H9 (cell line): ENCODE data around the gene NLRP9. TPM values are rescaled to one million over a fixed set of nuclear protein-coding genes. Genes with fewer than 3 reads are reported as not detected.

Experiments
- DNase-seq: peaks from one replicate; pipeline ENCODE4 v3.0.0-alpha.2; 2017
- H2AFZ ChIP-seq: one replicate; pipeline ENCODE4 v1.6.1; 2013; ENCODE audit warnings: mild to moderate bottlenecking, low read length, control low read depth, moderate library complexity
- H2AK5ac ChIP-seq: 2 replicates; pipeline ENCODE4 v1.6.1; 2013; ENCODE audit warnings: low read length, control low read depth, mixed read lengths; ENCODE audit not compliant: insufficient read length
- H2BK120ac ChIP-seq: one replicate; pipeline ENCODE4 v1.6.1; 2013; ENCODE audit warnings: low read depth, mild to moderate bottlenecking, low read length, control low read depth, inconsistent platforms; ENCODE audit not compliant: poor library complexity, severe bottlenecking
- H2BK12ac ChIP-seq: 2 replicates; pipeline ENCODE4 v1.6.1; 2013; ENCODE audit warnings: low read length, control low read depth, mixed read lengths, low read depth; ENCODE audit not compliant: insufficient read length
- H2BK15ac ChIP-seq: 2 replicates; pipeline ENCODE4 v1.6.1; 2013; ENCODE audit warnings: low read depth, low read length, control low read depth
- H2BK20ac ChIP-seq: one replicate; pipeline ENCODE4 v1.6.1; 2013; ENCODE audit warnings: low read depth, mild to moderate bottlenecking, low read length, control low read depth, inconsistent platforms; ENCODE audit not compliant: poor library complexity, severe bottlenecking
- H2BK5ac ChIP-seq: 2 replicates; pipeline ENCODE4 v1.6.1; 2013; ENCODE audit warnings: low read length, control low read depth, mixed read lengths; ENCODE audit not compliant: insufficient read length
- H3K14ac ChIP-seq: 2 replicates; pipeline ENCODE4 v1.6.1; 2013; ENCODE audit warnings: low read length, control low read depth; ENCODE audit not compliant: insufficient read depth
- H3K18ac ChIP-seq: 2 replicates; pipeline ENCODE4 v1.6.1; 2013; ENCODE audit warnings: low read depth, mild to moderate bottlenecking, mixed read lengths, low read length, control low read depth; ENCODE audit not compliant: insufficient read length
- H3K23ac ChIP-seq: 2 replicates; pipeline ENCODE4 v1.6.1; 2013; ENCODE audit warnings: low read length, control low read depth, mixed read lengths, low read depth; ENCODE audit not compliant: insufficient read length
- H3K23me2 ChIP-seq: 2 replicates; pipeline ENCODE4 v1.6.1; 2013; ENCODE audit warnings: low read depth, mild to moderate bottlenecking, mixed read lengths, low read length, control low read depth; ENCODE audit not compliant: insufficient read length, poor library complexity, severe bottlenecking
- H3K27ac ChIP-seq: 2 replicates; pipeline ENCODE4 v1.5.1; 2013; ENCODE audit warnings: low read length, control low read depth, mixed read lengths, low read depth; ENCODE audit not compliant: insufficient read length
- H3K27me3 ChIP-seq: 2 replicates; pipeline ENCODE4 v1.6.1; 2013; ENCODE audit warnings: low read length, control low read depth, inconsistent platforms; ENCODE audit not compliant: insufficient read depth
- H3K4ac ChIP-seq: 2 replicates; pipeline ENCODE4 v1.6.1; 2013; ENCODE audit warnings: low read depth, mild to moderate bottlenecking, control low read depth, inconsistent platforms, low read length, moderate library complexity
- H3K4me1 ChIP-seq: 2 replicates; pipeline ENCODE4 v1.6.1; 2013; ENCODE audit warnings: low read length, control low read depth, inconsistent platforms; ENCODE audit not compliant: insufficient read depth
- H3K4me2 ChIP-seq: 2 replicates; pipeline ENCODE4 v1.6.1; 2013; ENCODE audit warnings: low read length, control low read depth, mixed read lengths; ENCODE audit not compliant: insufficient read length, insufficient read depth
- H3K56ac ChIP-seq: 2 replicates; pipeline ENCODE4 v1.6.1; 2013; ENCODE audit warnings: low read depth, mild to moderate bottlenecking, mixed read lengths, low read length, control low read depth; ENCODE audit not compliant: insufficient read length
- H3K79me1 ChIP-seq: 2 replicates; pipeline ENCODE4 v1.6.1; 2013; ENCODE audit warnings: low read depth, mild to moderate bottlenecking, moderate library complexity, low read length, control low read depth, inconsistent platforms; ENCODE audit not compliant: insufficient read depth, poor library complexity, severe bottlenecking
- H3K79me2 ChIP-seq: 2 replicates; pipeline ENCODE4 v1.6.1; 2013; ENCODE audit warnings: low read length, control low read depth, inconsistent platforms; ENCODE audit not compliant: insufficient read depth
- H3K9ac ChIP-seq: 2 replicates; pipeline ENCODE4 v1.6.1; 2013; ENCODE audit warnings: low read length, control low read depth, mixed read lengths; ENCODE audit not compliant: insufficient read length; ENCODE audit errors: extremely low read depth
- H3K9me3 ChIP-seq: one replicate; pipeline ENCODE4 v1.6.1; 2013; ENCODE audit warnings: low read depth, low read length, inconsistent platforms; ENCODE audit not compliant: control insufficient read depth
- H3T11ph ChIP-seq: one replicate; pipeline ENCODE4 v1.6.1; 2013; ENCODE audit warnings: mild to moderate bottlenecking, low read length, control low read depth, inconsistent platforms
- H4K20me1 ChIP-seq: one replicate; pipeline ENCODE4 v1.6.1; 2013; ENCODE audit not compliant: control insufficient read depth, insufficient read length, insufficient read depth
- H4K5ac ChIP-seq: 2 replicates; pipeline ENCODE4 v1.6.1; 2013; ENCODE audit warnings: low read depth, mild to moderate bottlenecking, mixed read lengths, low read length, control low read depth; ENCODE audit not compliant: insufficient read length
- H4K8ac ChIP-seq: replicated peaks from 2 replicates; pipeline ENCODE4 v1.6.1; 2013; ENCODE audit warnings: low read length, control low read depth, mixed read lengths, low read depth; ENCODE audit not compliant: insufficient read length
- H4K91ac ChIP-seq: 2 replicates; pipeline ENCODE4 v1.6.1; 2013; ENCODE audit warnings: low read depth, mild to moderate bottlenecking, moderate library complexity, mixed read lengths, low read length, control low read depth; ENCODE audit not compliant: insufficient read length
- H3K27ac Mint-ChIP-seq, 3 experiments: 2 replicates in 2 of 3; 3 replicates in 1 of 3; pipeline ENCODE4 v1.8.0; 2020 to 2021; ENCODE audit warnings: mixed read lengths in 3 of 3, mild to moderate bottlenecking in 1 of 3, moderate library complexity in 1 of 3
- H3K27me3 Mint-ChIP-seq: 2 replicates; pipeline ENCODE4 v1.8.0; 2021; ENCODE audit warnings: low read depth, mild to moderate bottlenecking, moderate library complexity, mixed read lengths
- H3K36me3 Mint-ChIP-seq, 3 experiments: 2 replicates in 2 of 3; 3 replicates in 1 of 3; pipeline ENCODE4 v1.8.0; 2020 to 2021; ENCODE audit warnings: low read depth in 3 of 3, mixed read lengths in 3 of 3; ENCODE audit not compliant: insufficient read depth in 1 of 3
- H3K4me1 Mint-ChIP-seq, 2 experiments: 2 replicates each; pipeline ENCODE4 v1.8.0; 2020; ENCODE audit warnings: mixed read lengths in 2 of 2
- H3K4me3 Mint-ChIP-seq, 2 experiments: 2 replicates in 1 of 2; 3 replicates in 1 of 2; pipeline ENCODE4 v1.8.0; 2020 to 2021; ENCODE audit warnings: mild to moderate bottlenecking in 2 of 2, mixed read lengths in 2 of 2, moderate library complexity in 1 of 2
- H3K9me3 Mint-ChIP-seq, 2 experiments: 2 replicates in 1 of 2; 3 replicates in 1 of 2; pipeline ENCODE4 v1.8.0; 2020; ENCODE audit warnings: mild to moderate bottlenecking in 2 of 2, mixed read lengths in 2 of 2, moderate library complexity in 1 of 2
- CTCF ChIP-seq: fragments of 200-600 bp; sonication (generic); conservative IDR thresholded peaks from 3 replicates; pipeline ENCODE4 v1.8.0; 2021; ENCODE audit warnings: antibody characterized with exemption, mild to moderate bottlenecking
- WGBS: extraction: QIAGEN DNeasy Blood & Tissue Kit; methylation state at CpG from one replicate; pipeline ENCODE4 v1.1.7; 2013; ENCODE audit warnings: missing lambda C conversion rate, low lambda C conversion rate, mixed read lengths; ENCODE audit not compliant: insufficient read length; ENCODE audit errors: extremely low coverage; 5-methylcytosine and 5-hydroxymethylcytosine counted together
- total RNA-seq: library from RNA; stranded (reverse); gene quantifications from 2 replicates; pipeline ENCODE4 v1.2.1, GENCODE V29; 2021

NLRP9 gene
- total RNA-seq, 1 experiment from 2014 or later: not detected

- no peak overlapping the region; a peak in 1 of 5 replicates for H3K4me3 Mint-ChIP-seq
- H3K27ac Mint-ChIP-seq: no peak overlapping the region
- H3K4me1 Mint-ChIP-seq: no peaks in the 10 kb centered on the region
- Histone ChIP-seq H3K9me3 (no peaks in the 10 kb centered on the region), H3K56ac (no peak overlapping the region), H3T11ph (no peak overlapping the region), H2AK5ac (no peak overlapping the region), H3K79me2 (no peaks in the 10 kb centered on the region), H4K5ac (no peak overlapping the region), H2BK120ac (no peak overlapping the region), H3K4me2 (no peak overlapping the region), H3K23ac (no peak overlapping the region), H2BK20ac (no peak overlapping the region), H3K9ac (no peak overlapping the region), H3K4ac (no peak overlapping the region), H2BK5ac (no peak overlapping the region), H2BK12ac (no peak overlapping the region), H2AFZ (no peak overlapping the region), H2BK15ac (no peak overlapping the region), H4K20me1 (no peaks in the 10 kb centered on the region), H3K4me1 (no peaks in the 10 kb centered on the region), H4K8ac (no peak overlapping the region), H3K27me3 (no peaks in the 10 kb centered on the region), H4K91ac (no peak overlapping the region), H3K14ac (no peak overlapping the region), H3K18ac (no peak overlapping the region), H3K27ac (no peak overlapping the region), H3K79me1 (no peaks in the 10 kb centered on the region), H3K23me2 (no peaks in the 10 kb centered on the region)
- H3K36me3 Mint-ChIP-seq: peaks cover 31 to 63% (median 62%) of the 10 kb centered on the region in 3 experiments
- H3K27me3 Mint-ChIP-seq: no peaks in the 10 kb centered on the region
- DNase-seq: no peak
- H3K9me3 Mint-ChIP-seq: peaks cover 0 to 5% of the 10 kb centered on the region in 2 experiments; a peak in 3 of 5 replicates
- no CpG with 5 or more reads among the region's 20 CpGs for WGBS
- TF ChIP-seq CTCF: no peak
These were observed 41.7 kb downstream of the NLRP9 start for GRCh38 chr19:55696301-55697068.
